Measurements from ENCODE around the gene CABLES1. TPM values are rescaled to one million over a fixed set of nuclear protein-coding genes. Genes with fewer than 3 reads are reported as not detected.
A peak's percentile ranks its signal among the peaks of the same experiment; 100 is the strongest.

Gene CABLES1
- total RNA-seq, 2 experiments from 2014 or later: not detected

- Mint-ChIP-seq H3K36me3 (ENCODE audit: low read depth) (no peaks in the 10 kb centered on the region), H3K27me3 (no peaks in the 10 kb centered on the region), H3K9me3 (no peaks in the 10 kb centered on the region), H3K27ac (no peak overlapping the region), H3K4me3 (no peak overlapping the region), H3K4me1 (ENCODE audit: low read depth) (no peaks in the 10 kb centered on the region)
- Histone ChIP-seq H3K9me3 (ENCODE audit: control insufficient read depth in 1 of 2, insufficient read depth in 1 of 2, low read length in 2 of 2) (no peaks in the 10 kb centered on the region), H3K4me1 (ENCODE audit: insufficient read depth, low read length) (peaks cover 2% of the 10 kb centered on the region), H3K4me3 (ENCODE audit: low read length) (no peak overlapping the region), H3K27ac (ENCODE audit: low read depth in 1 of 2, low read length in 2 of 2) (no peak overlapping the region), H3K27me3 (ENCODE audit: control insufficient read depth in 1 of 2, insufficient read depth in 2 of 2, low read length in 2 of 2) (no peaks in the 10 kb centered on the region), H3K36me3 (ENCODE audit: insufficient read depth, low read length) (no peaks in the 10 kb centered on the region)
- DNase-seq (peak in 1 of 14 experiments; percentile 26), ATAC-seq (ENCODE audit: poor library complexity) (no peak)
- intact Hi-C loops (cut with DNase I, micrococcal nuclease): no loop called here
- ChIA-PET CTCF (no interaction called here), POLR2A (no interaction called here)
- TF ChIP-seq CTCF (IDR thresholded peaks at IDR 0.05): no peak
Observed at GRCh38 chr18:23250893-23251656, 115.8 kb downstream of the CABLES1 start.

- no peak overlapping the region for H3K4me3 Mint-ChIP-seq
- H3K4me3 ChIP-seq (ENCODE audit: low read length): no peak overlapping the region
- no peaks in the 10 kb centered on the region for H3K27me3 ChIP-seq (ENCODE audit: control insufficient read depth in 1 of 2, insufficient read depth in 2 of 2, low read length in 2 of 2)
- DNase-seq: no peak
- CTCF ChIA-PET: no interaction called here
- peaks cover 12% of the 10 kb centered on the region for H3K4me1 ChIP-seq (ENCODE audit: insufficient read depth, low read length)
- no peak overlapping the region for H3K27ac Mint-ChIP-seq
- no peaks in the 10 kb centered on the region for H3K9me3 ChIP-seq (ENCODE audit: control insufficient read depth in 1 of 2, insufficient read depth in 1 of 2, low read length in 2 of 2)
- ATAC-seq (ENCODE audit: poor library complexity): no peak
- H3K27me3 Mint-ChIP-seq: no peaks in the 10 kb centered on the region
- TF ChIP-seq CTCF (IDR thresholded peaks at IDR 0.05): no peak
- intact Hi-C loops (cut with DNase I, micrococcal nuclease): no loop called here
- no peaks in the 10 kb centered on the region for H3K36me3 Mint-ChIP-seq (ENCODE audit: low read depth)
- H3K9me3 Mint-ChIP-seq: no peaks in the 10 kb centered on the region
- no peak overlapping the region for H3K27ac ChIP-seq (ENCODE audit: low read depth in 1 of 2, low read length in 2 of 2)
- POLR2A ChIA-PET: no interaction called here
- no peaks in the 10 kb centered on the region for H3K36me3 ChIP-seq (ENCODE audit: insufficient read depth, low read length)
- peaks cover 15% of the 10 kb centered on the region for H3K4me1 Mint-ChIP-seq (ENCODE audit: low read depth)
Observed at GRCh38 chr18:23253630-23254029, 118.3 kb downstream of the CABLES1 start.

- Mint-ChIP-seq H3K27me3 (no peaks in the 10 kb centered on the region), H3K9me3 (no peaks in the 10 kb centered on the region), H3K4me3 (no peak overlapping the region), H3K4me1 (ENCODE audit: low read depth) (peaks cover 40% of the 10 kb centered on the region), H3K27ac (no peak overlapping the region), H3K36me3 (ENCODE audit: low read depth) (no peaks in the 10 kb centered on the region)
- Histone ChIP-seq H3K27ac (ENCODE audit: low read depth in 1 of 2, low read length in 2 of 2) (no peak overlapping the region), H3K27me3 (ENCODE audit: control insufficient read depth in 1 of 2, insufficient read depth in 2 of 2, low read length in 2 of 2) (no peaks in the 10 kb centered on the region), H3K4me3 (ENCODE audit: low read length) (no peak overlapping the region), H3K4me1 (ENCODE audit: insufficient read depth, low read length) (peaks cover 35% of the 10 kb centered on the region), H3K36me3 (ENCODE audit: insufficient read depth, low read length) (no peaks in the 10 kb centered on the region), H3K9me3 (ENCODE audit: control insufficient read depth in 1 of 2, insufficient read depth in 1 of 2, low read length in 2 of 2) (no peaks in the 10 kb centered on the region)
- TF ChIP-seq CTCF (IDR thresholded peaks at IDR 0.05): no peak
- no peak for ATAC-seq (ENCODE audit: poor library complexity)
- POLR2A ChIA-PET: no interaction called here
- intact Hi-C loops (cut with DNase I, micrococcal nuclease): no loop called here
- DNase-seq: no peak
- CTCF ChIA-PET: no interaction called here
Observed at GRCh38 chr18:23257137-23257536, 121.9 kb downstream of the CABLES1 start.
